Activated B cell treated with CpG ODN at 0.5 μM for 24 hours (primary cell): Measurements from ENCODE around the gene GNB1L. TPM values are rescaled to one million over a fixed set of nuclear protein-coding genes. Genes with fewer than 3 reads are reported as not detected.

Experiments
- ATAC-seq: fragments of 200-7000 bp; cut with Tn5 transposase; one replicate; pipeline ENCODE4 v1.10.0; 2021; ENCODE audit warnings: low read depth, mild to moderate bottlenecking, moderate library complexity
- CTCF ChIA-PET: fragments of 350-600 bp; sonication (Branson Sonifier 250); formaldehyde crosslinking; loops from one replicate; lab custom pipeline; 2021; ENCODE audit warnings: antibody characterized with exemption; lab: Charles Lee
- POLR2A ChIA-PET: fragments of 350-600 bp; sonication (Branson Sonifier 250); formaldehyde crosslinking; loops from one replicate; lab custom pipeline; 2021; ENCODE audit warnings: antibody characterized with exemption; lab: Charles Lee
- DNase-seq: peaks from one replicate; pipeline ENCODE4 v3.0.0; 2022
- H3K27ac Mint-ChIP-seq: one replicate; pipeline ENCODE4 v1.8.0; 2020; ENCODE audit warnings: mixed read lengths
- H3K27me3 Mint-ChIP-seq: one replicate; pipeline ENCODE4 v1.8.0; 2021; ENCODE audit warnings: mixed read lengths
- H3K36me3 Mint-ChIP-seq: one replicate; pipeline ENCODE4 v1.8.0; 2021; ENCODE audit warnings: low read depth, mixed read lengths
- H3K4me1 Mint-ChIP-seq: one replicate; pipeline ENCODE4 v1.8.0; 2021; ENCODE audit warnings: mixed read lengths
- H3K4me3 Mint-ChIP-seq: one replicate; pipeline ENCODE4 v1.8.0; 2020; ENCODE audit warnings: mild to moderate bottlenecking, mixed read lengths
- H3K9me3 Mint-ChIP-seq: one replicate; pipeline ENCODE4 v1.8.0; 2020; ENCODE audit warnings: mixed read lengths
- CTCF ChIP-seq: fragments of 200-600 bp; IDR thresholded peaks from one replicate; pipeline ENCODE4 v1.8.0; 2022; ENCODE audit warnings: antibody characterized with exemption, mild to moderate bottlenecking
- intact Hi-C: fragments of 100-400 bp; cut with micrococcal nuclease; formaldehyde crosslinking; loops from one replicate; pipeline ENCODE4 v1.15.1; 2024
- total RNA-seq: library from RNA; stranded (reverse); gene quantifications from 2 replicates; pipeline ENCODE4 v1.2.3, GENCODE V29; 2022

The GNB1L gene
- total RNA-seq, 1 donor from 2014 or later = 6.3 TPM

GRCh38 chr22:19901577-19902244, 47.0 kb upstream of the GNB1L start:
- no peak for TF ChIP-seq CTCF
- POLR2A ChIA-PET = no interaction called here
- intact Hi-C loops = no loop called here
- CTCF ChIA-PET = no interaction called here
- DNase-seq (no peak), ATAC-seq (no peak)
- Mint-ChIP-seq H3K4me3 (no peak overlapping the region), H3K36me3 (peaks cover 21% of the 10 kb centered on the region), H3K9me3 (no peaks in the 10 kb centered on the region), H3K4me1 (no peaks in the 10 kb centered on the region), H3K27me3 (no peaks in the 10 kb centered on the region), H3K27ac (no peak overlapping the region)

GRCh38 chr22:19900707-19901436, 46.2 kb upstream of the GNB1L start:
- POLR2A ChIA-PET = no interaction called here

GRCh38 chr22:19898831-19899567, 44.3 kb upstream of the GNB1L start:
- no peaks in the 10 kb centered on the region for H3K27me3 Mint-ChIP-seq
- CTCF ChIA-PET = interaction anchor here (1.0 to 1.3 kb wide), 2 partner anchors 11 to 169 kb away, joined by 3 to 5 read pairs; no protein-coding TSS in a partner anchor

More at GRCh38 chr22:19900707-19901436, 46.2 kb upstream of the GNB1L start:
- Mint-ChIP-seq H3K27ac (no peak overlapping the region), H3K4me3 (no peak overlapping the region), H3K27me3 (no peaks in the 10 kb centered on the region), H3K4me1 (no peaks in the 10 kb centered on the region), H3K9me3 (no peaks in the 10 kb centered on the region), H3K36me3 (peaks cover 15% of the 10 kb centered on the region)
- CTCF ChIA-PET = interaction anchor here (1.3 kb wide), 1 partner anchor 170 kb away, joined by 3 read pairs; no protein-coding TSS in a partner anchor
- ATAC-seq (no peak), DNase-seq (no peak)
- intact Hi-C loops = no loop called here
- no peak for TF ChIP-seq CTCF

GRCh38 chr22:19898145-19898544, 43.5 kb upstream of the GNB1L start:
- intact Hi-C loops = no loop called here
- CTCF ChIA-PET = interaction anchor here (1.0 to 1.3 kb wide), 2 partner anchors 12 to 168 kb away, joined by 3 to 5 read pairs; no protein-coding TSS in a partner anchor
- H3K27ac Mint-ChIP-seq = no peak overlapping the region
- TF ChIP-seq CTCF = no peak
- H3K27me3 Mint-ChIP-seq = no peaks in the 10 kb centered on the region
- DNase-seq (no peak), ATAC-seq (no peak)
- H3K9me3 Mint-ChIP-seq = no peaks in the 10 kb centered on the region
- no peak overlapping the region for H3K4me3 Mint-ChIP-seq
- peaks cover 24% of the 10 kb centered on the region for H3K36me3 Mint-ChIP-seq
- POLR2A ChIA-PET = no interaction called here
- no peaks in the 10 kb centered on the region for H3K4me1 Mint-ChIP-seq

More at GRCh38 chr22:19898831-19899567, 44.3 kb upstream of the GNB1L start:
- ATAC-seq (no peak), DNase-seq (no peak)
- H3K4me3 Mint-ChIP-seq = no peak overlapping the region
- no peak overlapping the region for H3K27ac Mint-ChIP-seq
- TF ChIP-seq CTCF = no peak
- peaks cover 23% of the 10 kb centered on the region for H3K36me3 Mint-ChIP-seq
- H3K4me1 Mint-ChIP-seq = no peaks in the 10 kb centered on the region
- no peaks in the 10 kb centered on the region for H3K9me3 Mint-ChIP-seq
- POLR2A ChIA-PET = no interaction called here
- intact Hi-C loops = no loop called here
